HS-27A (cell line): ENCODE data around the gene GAS6.
"Not testable (repeated sequence)": the region's sequence is repeated elsewhere in the genome, so short reads cannot be mapped to it uniquely, and the experiment has no call there.

Source experiments
- DNase-seq: peaks from one replicate; pipeline ENCODE4 v3.0.0-alpha.2; 2012; ENCODE audit warnings: low read depth, missing footprints

Gene GAS6

GRCh38 chr13:113863524-113864272 is at the start of gene GAS6:
Gene GAS6 (minus strand): TSS chr13:113864076. CDS start chr13:113863920, 156 bp downstream.
- no peak for DNase-seq

DNA sequence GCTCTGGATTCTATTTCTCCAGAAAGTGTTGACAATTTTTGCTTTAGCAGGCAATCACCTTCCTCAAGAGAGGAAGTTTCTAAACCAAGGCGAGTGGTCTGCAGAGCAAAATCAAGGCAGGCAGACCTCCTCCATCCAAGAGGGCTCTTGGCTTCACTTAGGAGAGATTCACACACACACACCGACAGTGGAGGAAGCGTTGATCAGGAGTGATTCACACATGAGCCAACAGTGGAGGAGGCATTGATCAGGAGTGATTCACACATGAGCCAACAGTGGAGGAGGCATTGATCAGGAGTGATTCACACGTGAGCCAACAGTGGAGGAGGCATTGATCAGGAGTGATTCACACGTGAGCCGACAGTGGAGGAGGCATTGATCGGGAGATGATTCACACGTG is 49.5 kb upstream of the GAS6 start:
- not testable (repeated sequence) for DNase-seq

DNA sequence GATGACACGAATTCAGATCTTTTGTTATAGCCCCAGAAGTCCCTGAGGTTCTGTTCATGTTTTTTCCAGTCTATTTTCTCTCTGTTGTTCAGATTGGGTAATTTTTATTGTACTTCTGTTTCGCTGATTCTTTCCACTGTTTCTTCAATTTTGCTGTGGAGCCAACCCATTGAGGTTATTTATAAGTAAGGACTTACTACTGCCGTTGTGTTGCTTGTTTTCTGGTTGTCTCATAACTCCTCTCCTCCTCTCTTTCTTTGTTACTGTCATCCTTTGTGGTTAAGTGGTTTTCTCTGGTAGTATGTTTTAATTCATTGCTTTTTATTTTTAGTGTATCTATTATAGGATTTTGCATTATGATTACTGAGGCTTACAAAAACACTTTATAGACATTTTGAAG is 48.7 kb upstream of the GAS6 start:
- DNase-seq, result no peak

DNA sequence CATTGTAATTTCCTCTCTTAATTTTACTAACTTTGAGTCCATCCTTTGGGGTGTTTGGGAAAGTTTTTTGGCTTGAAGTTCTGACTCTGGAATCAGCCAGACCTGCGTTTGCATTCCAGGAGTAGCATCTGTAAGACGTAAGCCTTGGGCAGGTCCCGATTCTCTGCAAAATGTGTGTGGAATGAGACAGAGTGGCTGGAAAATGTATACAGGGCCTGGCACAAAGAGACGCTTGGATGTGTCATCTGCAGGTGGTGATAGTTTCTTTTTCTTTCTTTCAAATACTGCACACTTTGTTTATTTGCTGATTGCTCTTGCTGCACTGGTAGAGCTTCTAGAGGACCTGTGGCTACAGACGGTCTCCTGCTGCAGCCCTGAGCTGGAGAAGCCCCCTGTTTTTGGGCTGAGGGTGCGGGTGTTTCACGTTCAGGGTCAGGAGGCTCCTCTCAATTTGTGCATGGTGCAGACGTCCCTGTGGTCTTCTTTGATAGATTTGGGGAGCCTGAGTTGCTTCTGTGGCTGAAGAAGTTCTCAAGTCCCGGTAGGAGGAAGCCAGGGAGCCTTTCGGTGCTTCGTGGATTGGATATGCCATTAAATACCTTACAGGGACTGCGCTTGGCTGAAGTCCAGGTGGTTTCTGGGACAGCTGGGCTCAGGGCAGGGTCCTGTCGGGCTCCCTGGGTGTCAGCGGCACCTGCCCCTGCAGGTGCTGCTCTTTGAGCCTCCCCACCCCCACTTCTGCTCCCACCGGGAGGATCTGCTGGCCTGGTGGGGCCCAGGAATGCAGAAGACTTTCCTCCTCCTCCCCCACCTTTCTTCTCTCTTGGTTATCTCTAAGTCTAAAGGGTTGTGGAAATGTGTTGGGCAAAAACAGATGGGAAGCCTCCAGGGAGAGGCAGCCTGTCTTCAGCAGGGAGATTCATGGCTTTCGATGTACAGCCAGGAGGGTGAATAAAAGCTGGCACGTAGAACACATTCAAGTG is 44.0 kb upstream of the GAS6 start:
- DNase-seq, result peak; percentile 85

DNA sequence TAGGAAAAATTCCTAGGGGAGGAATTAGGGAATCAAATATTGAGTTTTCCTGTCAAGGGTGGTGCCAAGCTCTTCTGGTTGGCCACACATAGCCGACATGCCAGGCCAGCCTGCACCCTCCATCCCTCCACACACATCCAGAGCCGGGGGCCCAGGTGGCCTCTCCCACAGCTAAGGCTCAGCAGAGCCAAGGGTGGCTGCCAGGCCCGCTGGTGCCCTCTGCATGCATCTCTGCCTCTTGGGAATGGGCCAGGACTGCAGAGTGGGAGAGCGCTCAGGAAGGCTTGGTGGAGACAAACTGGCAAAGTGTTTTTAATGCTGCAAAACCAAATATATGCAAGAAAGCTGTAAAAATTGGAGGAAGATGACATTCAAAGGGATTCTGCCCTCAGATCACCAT is 42.7 kb upstream of the GAS6 start:
- DNase-seq, result no peak

DNA sequence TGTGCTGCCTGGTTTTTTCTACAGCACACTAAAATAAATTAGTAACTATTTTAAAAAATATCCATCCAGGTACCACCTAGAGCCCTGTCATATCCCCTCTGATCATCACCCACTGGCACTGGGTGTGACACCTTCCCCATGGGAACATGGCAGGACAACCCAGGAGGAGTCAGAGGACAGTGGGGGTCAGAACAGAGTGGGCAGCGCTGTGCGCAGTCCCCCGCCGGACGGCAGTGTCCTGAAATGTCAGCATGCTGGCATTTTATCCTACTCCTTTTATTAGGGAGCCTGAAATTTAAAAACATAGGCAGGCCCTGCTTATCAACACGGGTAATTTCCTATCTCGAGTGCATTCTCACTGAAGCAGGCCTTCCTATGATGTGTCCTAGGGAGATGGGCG is 42.1 kb upstream of the GAS6 start:
- no peak for DNase-seq

DNA sequence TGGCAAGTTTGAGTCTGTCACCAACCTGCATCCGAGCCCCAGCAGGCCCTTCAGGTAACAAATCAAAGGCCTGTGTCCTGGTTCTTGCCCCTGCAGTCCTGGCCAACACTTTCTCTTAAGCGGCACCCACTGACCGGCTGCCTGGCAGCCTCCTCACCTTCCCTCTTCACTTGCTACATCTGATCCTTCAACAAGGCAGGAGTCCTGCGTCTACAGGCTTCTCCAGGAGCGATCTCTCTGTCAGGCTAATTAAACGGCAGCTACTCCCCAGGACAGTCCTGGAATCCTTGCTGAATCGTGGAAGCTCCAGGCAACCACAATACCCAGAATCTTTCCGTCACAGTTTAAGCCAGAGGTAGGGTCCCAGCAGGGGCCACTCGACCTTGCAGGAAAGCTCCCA is 41.1 kb upstream of the GAS6 start:
- no peak for DNase-seq

DNA sequence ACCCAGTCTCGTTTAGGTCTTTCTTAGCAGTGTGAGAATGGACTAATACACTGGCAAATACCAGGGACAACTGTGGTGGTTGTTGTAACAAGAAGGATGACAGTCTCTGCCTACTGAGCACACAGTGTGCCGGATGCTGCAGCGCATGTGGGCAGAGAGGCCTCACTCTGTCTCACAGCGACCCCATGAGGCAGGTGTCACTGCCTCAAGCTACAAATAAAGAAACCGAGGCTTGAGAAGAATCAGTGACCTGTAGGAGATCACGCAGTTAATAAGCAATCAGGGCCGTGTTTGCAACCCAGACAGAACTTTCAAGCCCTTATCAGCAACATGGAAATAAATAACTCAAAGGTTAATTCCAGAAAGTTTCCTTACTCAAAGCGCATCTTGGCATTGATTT is 40.5 kb upstream of the GAS6 start:
- DNase-seq, result no peak

DNA sequence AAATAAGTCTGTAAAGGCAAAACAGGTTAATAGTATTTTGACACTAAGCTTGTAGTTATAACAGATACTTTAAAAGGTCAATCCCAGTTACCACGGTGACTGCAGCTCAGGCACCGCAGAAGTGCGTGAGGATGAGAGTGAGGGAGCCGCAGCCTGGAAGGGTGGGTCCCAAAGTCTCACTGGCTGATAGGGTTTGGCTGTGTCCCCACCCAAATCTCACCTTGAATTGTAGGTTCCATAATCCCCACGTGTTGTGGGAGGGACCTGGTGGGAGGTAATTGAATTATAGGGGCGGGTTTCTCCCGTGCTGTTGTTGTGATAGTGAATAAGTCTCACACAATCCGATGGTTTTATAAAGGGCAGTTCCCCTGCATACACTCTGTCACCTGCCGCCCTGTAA is 40.0 kb upstream of the GAS6 start:
- no peak for DNase-seq

DNA sequence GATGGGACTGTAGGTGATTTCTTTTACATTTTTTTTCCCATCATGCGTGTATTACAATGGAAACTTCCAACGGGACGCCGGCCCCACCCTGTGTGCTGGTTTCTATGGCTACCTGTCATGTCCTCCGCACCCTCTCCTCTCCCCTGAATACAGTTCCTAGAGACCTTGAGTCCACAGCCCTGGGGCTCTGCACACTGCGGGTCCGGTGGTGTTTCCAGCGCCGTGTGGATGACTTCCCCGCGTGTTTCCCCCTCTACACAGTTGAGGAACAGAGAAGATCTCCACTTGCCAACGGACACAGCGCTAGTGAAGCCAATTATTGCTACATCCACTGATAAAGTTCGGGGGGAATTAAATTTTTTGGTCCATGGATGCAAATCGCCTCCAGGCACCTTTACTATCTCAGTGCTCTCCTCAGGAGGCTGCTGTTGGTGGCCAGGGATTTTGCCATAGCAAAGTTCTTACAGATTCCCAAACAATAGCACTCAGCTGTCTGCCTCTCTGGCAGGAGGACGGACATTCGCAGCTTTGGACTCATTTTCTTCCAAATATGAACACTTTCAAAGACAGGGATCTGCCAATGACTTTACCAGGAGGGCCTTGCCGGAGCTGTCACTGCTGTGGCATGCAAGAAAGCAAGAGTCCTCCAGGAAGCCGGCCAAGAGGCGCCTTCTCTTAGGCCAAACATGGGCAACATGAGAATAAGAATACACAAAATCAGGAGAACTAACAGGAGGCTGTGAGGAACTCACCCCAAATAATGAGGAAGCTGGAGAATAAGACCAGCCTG is 39.3 kb upstream of the GAS6 start:
- DNase-seq, result no peak

DNA sequence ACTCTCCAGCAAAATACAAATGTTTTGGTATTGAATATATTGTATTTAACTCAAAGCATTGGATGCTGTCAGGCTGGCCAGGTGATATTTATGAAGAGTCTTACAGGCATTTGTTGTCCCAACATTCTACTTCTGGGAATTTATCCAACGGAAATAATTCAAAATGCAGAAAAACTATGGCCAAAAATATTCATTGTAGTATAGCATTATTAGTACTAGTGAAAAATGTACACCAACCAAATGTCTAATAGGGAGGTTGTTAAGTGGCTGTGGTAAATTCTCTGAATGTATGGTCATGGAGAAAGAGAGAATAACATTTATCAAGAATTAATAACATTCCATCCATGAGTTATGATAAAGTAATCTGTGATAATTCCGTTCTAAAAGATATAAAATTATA is 38.6 kb upstream of the GAS6 start:
- DNase-seq, result no peak

DNA sequence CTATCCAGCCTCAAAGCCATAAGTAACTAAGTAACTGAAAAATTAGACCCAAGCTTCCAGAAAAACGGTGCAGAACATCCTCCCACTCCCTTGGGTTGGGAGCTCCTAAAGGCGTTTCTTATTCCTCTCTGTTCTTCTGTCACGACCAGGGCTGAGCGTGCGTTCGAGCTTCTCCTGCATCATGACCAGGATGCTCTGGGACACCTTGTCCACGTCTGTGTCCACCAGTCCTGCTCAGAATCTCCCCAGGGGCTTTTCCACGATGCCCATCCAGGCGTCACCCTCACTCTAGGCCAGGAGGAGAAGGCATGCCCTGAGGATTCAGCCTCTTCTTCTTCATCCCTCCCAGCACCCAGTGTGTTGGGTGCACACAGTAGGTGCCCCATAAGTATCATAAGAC is 37.8 kb upstream of the GAS6 start:
- DNase-seq, result no peak

GRCh38 chr13:113901231-113901630 is 37.4 kb upstream of the GAS6 start:
- DNase-seq, result no peak

DNA sequence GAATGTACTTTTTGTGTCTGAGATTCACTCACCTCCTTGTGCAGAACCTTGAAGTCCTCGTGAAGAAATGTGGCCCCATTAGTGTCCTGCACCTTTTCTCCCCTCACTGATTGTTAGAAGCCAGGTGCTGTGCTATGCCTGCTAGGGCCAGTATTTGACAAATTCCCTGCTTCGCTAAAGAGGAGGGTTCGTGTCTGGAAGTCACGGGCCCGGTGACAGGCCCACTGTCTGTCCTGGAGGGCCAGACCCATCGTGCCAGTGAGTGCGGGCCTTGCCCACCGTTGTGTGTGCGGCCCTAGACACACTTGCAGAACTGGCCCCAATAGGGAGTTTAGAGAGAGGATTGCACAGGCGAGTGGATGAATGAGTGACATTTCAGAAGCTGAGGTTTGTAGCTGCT is 36.8 kb upstream of the GAS6 start:
- no peak for DNase-seq

DNA sequence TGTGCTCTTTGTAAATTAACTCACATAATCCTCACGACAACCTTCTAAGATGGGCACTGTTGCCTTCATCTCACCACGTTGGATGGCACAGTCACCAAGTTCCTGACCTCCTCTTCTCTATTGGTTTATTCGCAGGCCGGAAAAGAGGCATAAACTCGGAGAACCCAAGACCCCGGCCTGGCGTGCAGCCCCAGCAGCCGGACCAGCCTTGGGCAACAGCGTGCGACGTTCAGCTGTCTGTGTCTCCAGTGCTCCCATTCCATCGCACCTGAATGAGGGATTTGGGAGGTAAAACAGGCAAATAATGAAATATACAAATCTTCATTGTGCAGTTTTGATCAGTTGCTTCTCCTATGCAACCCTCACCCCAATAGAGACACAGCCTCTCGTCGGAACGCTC is 34.5 kb upstream of the GAS6 start:
- DNase-seq, result no peak

DNA sequence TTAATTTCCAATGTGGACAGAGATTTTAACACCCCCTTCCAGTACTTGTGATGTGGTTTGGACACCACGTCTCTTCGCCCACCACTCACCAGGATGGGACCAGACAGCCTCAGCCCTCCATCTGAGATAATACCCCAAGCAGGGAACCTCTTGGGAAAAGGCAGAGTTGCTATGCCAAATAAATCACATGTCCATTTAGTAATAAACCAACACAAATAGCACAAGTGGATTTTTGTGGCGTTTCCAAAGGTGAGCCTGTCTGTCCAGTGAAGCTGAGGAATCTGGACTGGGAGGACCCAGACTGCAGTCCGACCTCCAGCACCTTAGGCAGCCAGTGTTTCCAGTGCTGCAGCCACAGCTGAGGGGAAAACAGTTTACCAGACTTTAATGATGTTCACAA is 34.1 kb upstream of the GAS6 start:
- no peak for DNase-seq

GRCh38 chr13:113897161-113897560 is 33.3 kb upstream of the GAS6 start:
- peak; percentile 94 for DNase-seq

DNA sequence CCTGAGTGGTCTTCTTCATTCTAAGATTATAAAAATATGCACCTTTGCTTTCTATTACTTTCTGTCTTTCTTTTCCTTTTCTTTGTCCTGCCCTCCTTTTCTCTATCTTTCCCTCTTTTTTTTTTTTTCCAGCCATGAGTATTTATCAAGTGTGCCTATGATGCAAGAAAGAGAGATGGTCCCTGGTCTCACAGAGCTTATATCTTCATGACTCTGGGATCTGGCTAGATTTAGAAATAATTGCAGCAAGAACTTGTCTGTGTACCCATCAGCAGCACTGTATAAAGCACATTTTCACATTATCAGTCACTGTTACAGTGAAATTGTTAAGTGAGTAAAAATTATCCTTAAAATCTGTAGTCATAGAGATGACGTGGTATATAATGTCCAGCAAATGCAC is 31.6 kb upstream of the GAS6 start:
- no peak for DNase-seq

DNA sequence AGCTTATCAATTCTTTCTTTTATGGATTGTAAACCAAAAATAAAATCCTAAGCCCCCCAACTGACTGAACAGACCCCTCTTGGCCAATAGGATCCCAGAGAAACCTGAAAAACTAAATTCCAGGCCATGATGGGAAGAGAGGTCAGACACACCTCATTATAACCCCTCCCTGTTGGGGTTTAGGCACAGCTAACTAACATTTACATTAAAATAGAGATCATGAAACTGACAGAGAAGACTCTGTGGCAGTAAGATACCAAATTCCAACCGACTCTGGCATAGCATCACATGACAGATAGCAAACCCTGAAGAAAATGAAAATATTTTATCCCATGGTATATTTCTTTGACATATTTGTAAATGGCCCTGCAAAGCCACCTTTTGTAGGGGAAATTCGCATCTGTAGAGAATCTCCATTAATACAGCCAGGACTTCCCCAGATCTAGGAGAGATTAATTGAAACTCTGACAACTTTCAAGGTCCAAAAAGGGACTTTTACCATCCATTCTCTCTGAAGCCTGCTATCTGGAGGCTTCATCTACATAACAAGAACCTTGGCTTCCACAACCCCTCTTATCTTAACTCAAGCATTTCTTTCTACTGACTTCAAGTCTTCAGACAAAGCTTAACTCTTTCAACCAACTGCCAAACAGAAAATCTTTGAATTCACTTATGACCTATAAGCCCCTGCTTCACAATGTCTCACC is 27.1 kb upstream of the GAS6 start:
- DNase-seq, result no peak

DNA sequence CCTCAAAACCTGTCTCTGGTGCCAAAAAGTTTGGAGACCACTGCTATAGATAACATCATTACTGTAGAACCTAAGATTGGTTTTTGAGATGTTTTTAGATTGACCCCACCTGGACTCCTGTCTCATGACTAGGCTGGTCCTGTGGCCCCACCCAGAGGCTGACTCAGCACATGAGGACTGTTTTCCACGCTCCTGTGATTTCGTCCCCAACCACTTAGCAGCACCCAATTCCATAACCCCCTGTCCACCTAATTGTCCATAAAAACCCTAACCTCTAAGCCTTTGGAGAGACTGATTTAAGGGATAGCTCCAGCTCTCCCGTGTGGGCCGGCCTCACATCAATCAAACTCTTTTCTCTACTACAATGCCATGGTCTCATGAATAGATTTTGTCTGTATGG is 25.6 kb upstream of the GAS6 start:
- no peak for DNase-seq

DNA sequence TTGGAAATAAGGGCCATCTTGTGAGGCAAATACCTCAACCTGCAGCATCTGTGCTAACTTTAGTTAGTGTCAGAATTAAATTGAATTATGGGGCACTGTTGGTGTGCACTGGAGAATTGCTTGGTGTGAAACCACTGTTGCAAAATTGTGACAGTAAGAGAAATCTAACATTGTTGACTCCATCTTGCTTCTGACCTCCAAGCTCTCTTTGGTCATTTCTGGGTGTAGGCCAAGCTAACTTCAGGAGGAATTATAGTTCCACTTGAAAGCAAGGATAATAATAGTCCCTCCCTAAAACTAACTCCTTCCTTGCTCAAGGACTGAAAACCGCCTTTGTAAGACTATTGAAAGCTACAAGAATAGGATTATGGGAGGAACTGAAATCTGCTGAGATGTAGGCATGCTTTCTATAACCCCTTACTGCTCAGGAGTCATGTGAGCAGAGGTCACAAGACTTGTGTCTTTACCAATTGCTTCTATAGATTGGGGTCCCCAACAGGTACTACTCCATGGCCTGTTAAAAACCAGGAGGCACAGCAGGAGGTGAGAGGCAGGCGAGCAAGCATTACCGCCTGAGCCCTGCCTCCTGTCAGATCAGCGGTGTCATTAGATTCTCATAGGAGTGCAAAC is 24.9 kb upstream of the GAS6 start:
- no peak for DNase-seq
